ENCODE results near the gene RAB44. TPM values are rescaled to one million over a fixed set of nuclear protein-coding genes. Genes with fewer than 3 reads are reported as not detected.

Gene RAB44
- polyA plus RNA-seq, 1 of the 3 experiments (the other 2 are of a cell fraction): 0.12 TPM

DNA sequence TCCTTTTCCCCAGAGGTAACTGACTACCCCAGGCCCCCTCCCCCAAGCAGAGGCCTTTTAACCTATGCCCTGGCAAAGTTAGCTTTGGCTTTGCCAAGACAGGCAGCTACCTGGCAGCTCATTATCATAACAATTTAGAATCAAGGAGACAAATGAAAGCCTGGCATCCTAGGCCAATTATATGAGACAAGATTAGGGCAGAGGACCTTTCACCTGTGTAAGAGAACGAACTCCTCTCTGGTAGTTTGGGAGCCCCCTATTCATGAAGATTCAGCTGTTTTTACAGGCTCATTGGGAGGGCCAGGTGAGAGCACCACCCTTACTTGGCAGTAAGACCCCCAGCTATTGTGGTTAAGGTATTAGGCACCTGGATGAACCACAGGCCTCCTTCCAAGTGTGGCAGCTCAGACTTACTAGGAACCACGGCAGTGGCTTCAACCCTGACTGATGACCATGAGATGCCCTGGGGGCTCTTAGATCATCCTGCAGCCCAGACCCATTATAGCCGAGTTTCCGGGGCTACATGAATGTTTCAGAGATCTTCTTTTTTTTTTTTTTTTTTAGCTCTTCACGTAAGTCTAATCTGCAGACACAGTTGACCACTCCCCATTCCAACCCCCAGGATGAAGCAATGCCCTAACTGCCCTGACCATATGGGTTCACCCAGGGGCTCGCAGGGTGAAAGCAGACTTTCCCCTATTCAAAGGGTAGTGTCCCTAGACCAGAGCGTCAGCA lies 56.2 kb downstream of the RAB44 start:
- no peaks in the 10 kb centered on the region for H3K79me2 ChIP-seq (ENCODE audit: insufficient read depth)
- H3K9ac ChIP-seq: no peak overlapping the region
- no peaks in the 10 kb centered on the region for H3K36me3 ChIP-seq (replicated peaks in 1 of 2; ENCODE audit: control insufficient read depth in 1 of 2, insufficient read depth in 2 of 2, low read length in 1 of 2)
- no peaks in the 10 kb centered on the region for H4K20me1 ChIP-seq (ENCODE audit: insufficient read depth)
- DNase-seq: peak; percentile 54
- no peaks in the 10 kb centered on the region for H3K9me2 ChIP-seq
- 86% methylated on average over 7 of the region's 7 CpGs for WGBS (ENCODE audit: low lambda C conversion rate)
- TF ChIP-seq, protein P1, sequence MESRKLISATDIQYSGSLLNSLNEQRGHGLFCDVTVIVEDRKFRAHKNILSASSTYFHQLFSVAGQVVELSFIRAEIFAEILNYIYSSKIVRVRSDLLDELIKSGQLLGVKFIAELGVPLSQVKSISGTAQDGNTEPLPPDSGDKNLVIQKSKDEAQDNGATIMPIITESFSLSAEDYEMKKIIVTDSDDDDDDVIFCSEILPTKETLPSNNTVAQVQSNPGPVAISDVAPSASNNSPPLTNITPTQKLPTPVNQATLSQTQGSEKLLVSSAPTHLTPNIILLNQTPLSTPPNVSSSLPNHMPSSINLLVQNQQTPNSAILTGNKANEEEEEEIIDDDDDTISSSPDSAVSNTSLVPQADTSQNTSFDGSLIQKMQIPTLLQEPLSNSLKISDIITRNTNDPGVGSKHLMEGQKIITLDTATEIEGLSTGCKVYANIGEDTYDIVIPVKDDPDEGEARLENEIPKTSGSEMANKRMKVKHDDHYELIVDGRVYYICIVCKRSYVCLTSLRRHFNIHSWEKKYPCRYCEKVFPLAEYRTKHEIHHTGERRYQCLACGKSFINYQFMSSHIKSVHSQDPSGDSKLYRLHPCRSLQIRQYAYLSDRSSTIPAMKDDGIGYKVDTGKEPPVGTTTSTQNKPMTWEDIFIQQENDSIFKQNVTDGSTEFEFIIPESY (IDR thresholded peaks at IDR 0.05; ENCODE audit: borderline replicate concordance, low read depth): no peak
- TF ChIP-seq RAD21 (IDR thresholded peaks at IDR 0.05; ENCODE audit: low read length) (no peak), FOSL2 (IDR thresholded peaks at IDR 0.05; ENCODE audit: borderline replicate concordance, low read depth) (no peak), POLR2AphosphoS5 (IDR thresholded peaks at IDR 0.05; ENCODE audit: low read depth, low read length) (no peak), NRF1 (IDR thresholded peaks at IDR 0.05; ENCODE audit: low read depth, low read length) (no peak), EP300 (IDR thresholded peaks at IDR 0.05; ENCODE audit: borderline replicate concordance in 1 of 2, low read depth in 1 of 2, low read length in 1 of 2) (no peak), CHD2 (IDR thresholded peaks at IDR 0.05; ENCODE audit: low read length, partially characterized antibody) (no peak), NFIC (IDR thresholded peaks at IDR 0.05; ENCODE audit: borderline replicate concordance) (no peak), RCOR1 (IDR thresholded peaks at IDR 0.05; ENCODE audit: low read length) (no peak), YY1 (IDR thresholded peaks at IDR 0.05; ENCODE audit: low read depth) (no peak), MEF2A (IDR thresholded peaks at IDR 0.05; ENCODE audit: borderline replicate concordance, low read depth) (no peak), JUND (IDR thresholded peaks at IDR 0.05) (no peak), RFX5 (IDR thresholded peaks at IDR 0.05; ENCODE audit: low read length) (no peak), FOXM1 (IDR thresholded peaks at IDR 0.05; ENCODE audit: low read depth) (no peak)
- TF ChIP-seq, protein P2, sequence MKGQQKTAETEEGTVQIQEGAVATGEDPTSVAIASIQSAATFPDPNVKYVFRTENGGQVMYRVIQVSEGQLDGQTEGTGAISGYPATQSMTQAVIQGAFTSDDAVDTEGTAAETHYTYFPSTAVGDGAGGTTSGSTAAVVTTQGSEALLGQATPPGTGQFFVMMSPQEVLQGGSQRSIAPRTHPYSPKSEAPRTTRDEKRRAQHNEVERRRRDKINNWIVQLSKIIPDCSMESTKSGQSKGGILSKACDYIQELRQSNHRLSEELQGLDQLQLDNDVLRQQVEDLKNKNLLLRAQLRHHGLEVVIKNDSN (IDR thresholded peaks at IDR 0.05; ENCODE audit: borderline replicate concordance, low read depth): no peak
- TF ChIP-seq, protein P3, sequence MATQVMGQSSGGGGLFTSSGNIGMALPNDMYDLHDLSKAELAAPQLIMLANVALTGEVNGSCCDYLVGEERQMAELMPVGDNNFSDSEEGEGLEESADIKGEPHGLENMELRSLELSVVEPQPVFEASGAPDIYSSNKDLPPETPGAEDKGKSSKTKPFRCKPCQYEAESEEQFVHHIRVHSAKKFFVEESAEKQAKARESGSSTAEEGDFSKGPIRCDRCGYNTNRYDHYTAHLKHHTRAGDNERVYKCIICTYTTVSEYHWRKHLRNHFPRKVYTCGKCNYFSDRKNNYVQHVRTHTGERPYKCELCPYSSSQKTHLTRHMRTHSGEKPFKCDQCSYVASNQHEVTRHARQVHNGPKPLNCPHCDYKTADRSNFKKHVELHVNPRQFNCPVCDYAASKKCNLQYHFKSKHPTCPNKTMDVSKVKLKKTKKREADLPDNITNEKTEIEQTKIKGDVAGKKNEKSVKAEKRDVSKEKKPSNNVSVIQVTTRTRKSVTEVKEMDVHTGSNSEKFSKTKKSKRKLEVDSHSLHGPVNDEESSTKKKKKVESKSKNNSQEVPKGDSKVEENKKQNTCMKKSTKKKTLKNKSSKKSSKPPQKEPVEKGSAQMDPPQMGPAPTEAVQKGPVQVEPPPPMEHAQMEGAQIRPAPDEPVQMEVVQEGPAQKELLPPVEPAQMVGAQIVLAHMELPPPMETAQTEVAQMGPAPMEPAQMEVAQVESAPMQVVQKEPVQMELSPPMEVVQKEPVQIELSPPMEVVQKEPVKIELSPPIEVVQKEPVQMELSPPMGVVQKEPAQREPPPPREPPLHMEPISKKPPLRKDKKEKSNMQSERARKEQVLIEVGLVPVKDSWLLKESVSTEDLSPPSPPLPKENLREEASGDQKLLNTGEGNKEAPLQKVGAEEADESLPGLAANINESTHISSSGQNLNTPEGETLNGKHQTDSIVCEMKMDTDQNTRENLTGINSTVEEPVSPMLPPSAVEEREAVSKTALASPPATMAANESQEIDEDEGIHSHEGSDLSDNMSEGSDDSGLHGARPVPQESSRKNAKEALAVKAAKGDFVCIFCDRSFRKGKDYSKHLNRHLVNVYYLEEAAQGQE (IDR thresholded peaks at IDR 0.05; ENCODE audit: low read depth, low read length): no peak
- TF ChIP-seq, protein P4, sequence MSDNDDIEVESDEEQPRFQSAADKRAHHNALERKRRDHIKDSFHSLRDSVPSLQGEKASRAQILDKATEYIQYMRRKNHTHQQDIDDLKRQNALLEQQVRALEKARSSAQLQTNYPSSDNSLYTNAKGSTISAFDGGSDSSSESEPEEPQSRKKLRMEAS (IDR thresholded peaks at IDR 0.05; ENCODE audit: low read depth): no peak
- TF ChIP-seq, protein P5, sequence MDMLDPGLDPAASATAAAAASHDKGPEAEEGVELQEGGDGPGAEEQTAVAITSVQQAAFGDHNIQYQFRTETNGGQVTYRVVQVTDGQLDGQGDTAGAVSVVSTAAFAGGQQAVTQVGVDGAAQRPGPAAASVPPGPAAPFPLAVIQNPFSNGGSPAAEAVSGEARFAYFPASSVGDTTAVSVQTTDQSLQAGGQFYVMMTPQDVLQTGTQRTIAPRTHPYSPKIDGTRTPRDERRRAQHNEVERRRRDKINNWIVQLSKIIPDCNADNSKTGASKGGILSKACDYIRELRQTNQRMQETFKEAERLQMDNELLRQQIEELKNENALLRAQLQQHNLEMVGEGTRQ (IDR thresholded peaks at IDR 0.05; ENCODE audit: borderline replicate concordance, low read depth, low read length): no peak
- TF ChIP-seq, protein P6, sequence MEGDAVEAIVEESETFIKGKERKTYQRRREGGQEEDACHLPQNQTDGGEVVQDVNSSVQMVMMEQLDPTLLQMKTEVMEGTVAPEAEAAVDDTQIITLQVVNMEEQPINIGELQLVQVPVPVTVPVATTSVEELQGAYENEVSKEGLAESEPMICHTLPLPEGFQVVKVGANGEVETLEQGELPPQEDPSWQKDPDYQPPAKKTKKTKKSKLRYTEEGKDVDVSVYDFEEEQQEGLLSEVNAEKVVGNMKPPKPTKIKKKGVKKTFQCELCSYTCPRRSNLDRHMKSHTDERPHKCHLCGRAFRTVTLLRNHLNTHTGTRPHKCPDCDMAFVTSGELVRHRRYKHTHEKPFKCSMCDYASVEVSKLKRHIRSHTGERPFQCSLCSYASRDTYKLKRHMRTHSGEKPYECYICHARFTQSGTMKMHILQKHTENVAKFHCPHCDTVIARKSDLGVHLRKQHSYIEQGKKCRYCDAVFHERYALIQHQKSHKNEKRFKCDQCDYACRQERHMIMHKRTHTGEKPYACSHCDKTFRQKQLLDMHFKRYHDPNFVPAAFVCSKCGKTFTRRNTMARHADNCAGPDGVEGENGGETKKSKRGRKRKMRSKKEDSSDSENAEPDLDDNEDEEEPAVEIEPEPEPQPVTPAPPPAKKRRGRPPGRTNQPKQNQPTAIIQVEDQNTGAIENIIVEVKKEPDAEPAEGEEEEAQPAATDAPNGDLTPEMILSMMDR (IDR thresholded peaks at IDR 0.05): no peak
- TF ChIP-seq, protein P7, sequence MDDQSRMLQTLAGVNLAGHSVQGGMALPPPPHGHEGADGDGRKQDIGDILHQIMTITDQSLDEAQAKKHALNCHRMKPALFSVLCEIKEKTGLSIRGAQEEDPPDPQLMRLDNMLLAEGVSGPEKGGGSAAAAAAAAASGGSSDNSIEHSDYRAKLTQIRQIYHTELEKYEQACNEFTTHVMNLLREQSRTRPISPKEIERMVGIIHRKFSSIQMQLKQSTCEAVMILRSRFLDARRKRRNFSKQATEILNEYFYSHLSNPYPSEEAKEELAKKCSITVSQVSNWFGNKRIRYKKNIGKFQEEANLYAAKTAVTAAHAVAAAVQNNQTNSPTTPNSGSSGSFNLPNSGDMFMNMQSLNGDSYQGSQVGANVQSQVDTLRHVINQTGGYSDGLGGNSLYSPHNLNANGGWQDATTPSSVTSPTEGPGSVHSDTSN (IDR thresholded peaks at IDR 0.05): no peak
- ChIA-PET CTCF (interaction anchor here (1.0 to 10.9 kb wide), 7 partner anchors 12 to 137 kb away, joined by 3 to 111 read pairs (median 4); no protein-coding TSS in a partner anchor), POLR2A (no interaction called here)
- H3K27me3 ChIP-seq (ENCODE audit: insufficient read depth): no peaks in the 10 kb centered on the region
- peaks cover 0 to 23% of the 10 kb centered on the region in 2 experiments; a peak in 2 of 4 replicates for H3K4me1 ChIP-seq (ENCODE audit: control insufficient read depth in 1 of 2, insufficient read depth in 2 of 2, low read depth in 1 of 2, low read length in 1 of 2)
- H2AFZ ChIP-seq (ENCODE audit: low read depth): no peak overlapping the region
- no peaks in the 10 kb centered on the region for H3F3A ChIP-seq (replicated peaks; ENCODE audit: insufficient read depth)
- H3K4me2 ChIP-seq: no peak overlapping the region
- no peak overlapping the region for H3K27ac ChIP-seq (ENCODE audit: low read depth in 2 of 2, low read length in 1 of 2)
- no peak overlapping the region for H3K4me3 ChIP-seq (ENCODE audit: low read depth in 2 of 2, low read length in 1 of 2)
- H3K9me3 ChIP-seq: no peaks in the 10 kb centered on the region

All from SK-N-SH (cell line).